HepG2 (cell line): ENCODE measurements around the gene TMEM164. TPM values are rescaled to one million over a fixed set of nuclear protein-coding genes. Genes with fewer than 3 reads are reported as not detected.

Experiments used
- EP300 ChIP-seq, 3 experiments: sonication (generic) in 1 of 3; formaldehyde crosslinking in 1 of 3; IDR thresholded peaks; 2 replicates each; pipeline versions ENCODE4 v1.5.1 to v1.6.1; 2011 to 2020; ENCODE audit warnings: low read depth in 2 of 3, low read length in 2 of 3, borderline replicate concordance in 1 of 3, improper control_type of control experiment in 1 of 3, mild to moderate bottlenecking in 1 of 3, missing genetic modification reagents in 1 of 3, moderate library complexity in 1 of 3
- ISL2 ChIP-seq: sonication (generic); formaldehyde crosslinking; IDR thresholded peaks from 2 replicates; pipeline ENCODE4 v1.5.0; 2020; ENCODE audit warnings: missing genetic modification reagents
- PAWR ChIP-seq: sonication (generic); formaldehyde crosslinking; IDR thresholded peaks from 2 replicates; pipeline ENCODE4 v1.4.0; 2020; ENCODE audit warnings: missing genetic modification reagents, mild to moderate bottlenecking, borderline replicate concordance
- PHF21A ChIP-seq: sonication (generic); formaldehyde crosslinking; IDR thresholded peaks from 2 replicates; pipeline ENCODE4 v1.5.0; 2020; ENCODE audit warnings: mild to moderate bottlenecking, missing genetic modification reagents
- RERE ChIP-seq: IDR thresholded peaks from 2 replicates; pipeline ENCODE4 v1.6.1; 2016; ENCODE audit warnings: low read depth, missing genetic modification reagents, missing compliant biosample characterization
- XRCC5 ChIP-seq: fragments of 200-400 bp; formaldehyde crosslinking; optimal IDR thresholded peaks from 2 replicates; pipeline ENCODE3; 2017; ENCODE audit warnings: mild to moderate bottlenecking, low read length
- ZBTB33 ChIP-seq: sonication (generic); formaldehyde crosslinking; IDR thresholded peaks from 2 replicates; pipeline ENCODE4 v1.4.0; 2020; ENCODE audit warnings: missing genetic modification reagents
- ZFX ChIP-seq: sonication (generic); formaldehyde crosslinking; IDR thresholded peaks from 2 replicates; pipeline ENCODE4 v1.4.0; 2020; ENCODE audit warnings: mild to moderate bottlenecking, low read depth, missing genetic modification reagents, moderate library complexity
- ZNF772 ChIP-seq: sonication (generic); formaldehyde crosslinking; IDR thresholded peaks from 2 replicates; pipeline ENCODE4 v1.5.0; 2020; ENCODE audit warnings: mild to moderate bottlenecking, missing genetic modification reagents
- ZSCAN5A ChIP-seq: sonication (generic); formaldehyde crosslinking; IDR thresholded peaks from 2 replicates; pipeline ENCODE4 v1.8.0; 2022; ENCODE audit warnings: mild to moderate bottlenecking, missing genetic modification reagents, borderline replicate concordance
- polyA plus RNA-seq, 8 experiments: library from polyadenylated mRNA; depleted of rRNA in 3 of 8; stranded (reverse) in 7 of 8; unstranded in 1 of 8; fragments of >200 nt; fragmentation: Illumina TruSeq in 4 of 8; extraction: Trizol in 4 of 8; gene quantifications; 2 replicates each; pipeline versions ENCODE4 v1.2.1 to v1.2.3, GENCODE V29; 2011 to 2016; ENCODE audit warnings: low read depth in 4 of 8, missing spikeins in 1 of 8, mixed read lengths in 1 of 8; ENCODE audit not compliant: insufficient read depth in 1 of 8
- total RNA-seq, 5 experiments: library from RNA; depleted of rRNA; stranded (reverse); fragments of >200 nt; fragmentation: Illumina TruSeq; extraction: Trizol; gene quantifications; 2 replicates each; pipeline ENCODE4 v1.2.3, GENCODE V29; 2016; ENCODE audit warnings: low read depth in 1 of 5

The TMEM164 gene
- total and polyA plus RNA-seq, 2 of the 13 experiments (the other 11 are each of a cell fraction or from before 2014, with no cell fraction given): 5.8 to 13.2 TPM

GRCh38 chrX:110004215-110004614, 1.3 kb downstream of the TMEM164 start (continued):
- TF ChIP-seq RERE (no peak), PHF21A (CRISPR knock-in tag) (no peak), ISL2 (CRISPR knock-in tag) (no peak), ZSCAN5A (CRISPR knock-in tag) (no peak), ZNF772 (CRISPR knock-in tag) (no peak), EP300 (IDR thresholded peaks at IDR 0.05; ENCODE audit: low read depth in 2 of 2, low read length in 2 of 2) (no peak), EP300 (CRISPR knock-in tag; IDR thresholded peaks at IDR 0.05; ENCODE audit: borderline replicate concordance) (no peak), PAWR (CRISPR knock-in tag) (no peak), ZFX (CRISPR knock-in tag) (no peak), ZBTB33 (CRISPR knock-in tag) (no peak), XRCC5 (no peak)
